ENCODE results near the gene TMEM178B. TPM values are rescaled to one million over a fixed set of nuclear protein-coding genes. Genes with fewer than 3 reads are reported as not detected.
A peak's percentile ranks its signal among the peaks of the same experiment; 100 is the strongest.

Gene TMEM178B
- total and polyA plus RNA-seq, 9 of the 15 experiments (the other 6 are each of a cell fraction or from before 2014, with no cell fraction given): under 0.01 to 0.03 (median 0.01) TPM; not detected in 5

- TF ChIP-seq, protein P1, sequence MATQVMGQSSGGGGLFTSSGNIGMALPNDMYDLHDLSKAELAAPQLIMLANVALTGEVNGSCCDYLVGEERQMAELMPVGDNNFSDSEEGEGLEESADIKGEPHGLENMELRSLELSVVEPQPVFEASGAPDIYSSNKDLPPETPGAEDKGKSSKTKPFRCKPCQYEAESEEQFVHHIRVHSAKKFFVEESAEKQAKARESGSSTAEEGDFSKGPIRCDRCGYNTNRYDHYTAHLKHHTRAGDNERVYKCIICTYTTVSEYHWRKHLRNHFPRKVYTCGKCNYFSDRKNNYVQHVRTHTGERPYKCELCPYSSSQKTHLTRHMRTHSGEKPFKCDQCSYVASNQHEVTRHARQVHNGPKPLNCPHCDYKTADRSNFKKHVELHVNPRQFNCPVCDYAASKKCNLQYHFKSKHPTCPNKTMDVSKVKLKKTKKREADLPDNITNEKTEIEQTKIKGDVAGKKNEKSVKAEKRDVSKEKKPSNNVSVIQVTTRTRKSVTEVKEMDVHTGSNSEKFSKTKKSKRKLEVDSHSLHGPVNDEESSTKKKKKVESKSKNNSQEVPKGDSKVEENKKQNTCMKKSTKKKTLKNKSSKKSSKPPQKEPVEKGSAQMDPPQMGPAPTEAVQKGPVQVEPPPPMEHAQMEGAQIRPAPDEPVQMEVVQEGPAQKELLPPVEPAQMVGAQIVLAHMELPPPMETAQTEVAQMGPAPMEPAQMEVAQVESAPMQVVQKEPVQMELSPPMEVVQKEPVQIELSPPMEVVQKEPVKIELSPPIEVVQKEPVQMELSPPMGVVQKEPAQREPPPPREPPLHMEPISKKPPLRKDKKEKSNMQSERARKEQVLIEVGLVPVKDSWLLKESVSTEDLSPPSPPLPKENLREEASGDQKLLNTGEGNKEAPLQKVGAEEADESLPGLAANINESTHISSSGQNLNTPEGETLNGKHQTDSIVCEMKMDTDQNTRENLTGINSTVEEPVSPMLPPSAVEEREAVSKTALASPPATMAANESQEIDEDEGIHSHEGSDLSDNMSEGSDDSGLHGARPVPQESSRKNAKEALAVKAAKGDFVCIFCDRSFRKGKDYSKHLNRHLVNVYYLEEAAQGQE (IDR thresholded peaks at IDR 0.05; ENCODE audit: borderline replicate concordance): peak; percentile 97
- TF ChIP-seq, protein P1 (CRISPR knock-in tag; IDR thresholded peaks at IDR 0.05; ENCODE audit: low read depth): peak; percentile 88
- TF ChIP-seq EHMT2 (IDR thresholded peaks at IDR 0.05) (peak; percentile 89), TGIF2 (CRISPR knock-in tag; IDR thresholded peaks at IDR 0.05) (no peak), HIVEP1 (CRISPR knock-in tag; IDR thresholded peaks at IDR 0.05) (no peak), MIER1 (IDR thresholded peaks at IDR 0.05; ENCODE audit: low read depth) (peak; percentile 82)
These were observed 259.6 kb downstream of the TMEM178B start (continued) for GRCh38 chr7:141333459-141333858.
